Measurements from ENCODE around the gene FRMD1.
A peak's percentile ranks its signal among the peaks of the same experiment; 100 is the strongest.

The FRMD1 gene

DNA sequence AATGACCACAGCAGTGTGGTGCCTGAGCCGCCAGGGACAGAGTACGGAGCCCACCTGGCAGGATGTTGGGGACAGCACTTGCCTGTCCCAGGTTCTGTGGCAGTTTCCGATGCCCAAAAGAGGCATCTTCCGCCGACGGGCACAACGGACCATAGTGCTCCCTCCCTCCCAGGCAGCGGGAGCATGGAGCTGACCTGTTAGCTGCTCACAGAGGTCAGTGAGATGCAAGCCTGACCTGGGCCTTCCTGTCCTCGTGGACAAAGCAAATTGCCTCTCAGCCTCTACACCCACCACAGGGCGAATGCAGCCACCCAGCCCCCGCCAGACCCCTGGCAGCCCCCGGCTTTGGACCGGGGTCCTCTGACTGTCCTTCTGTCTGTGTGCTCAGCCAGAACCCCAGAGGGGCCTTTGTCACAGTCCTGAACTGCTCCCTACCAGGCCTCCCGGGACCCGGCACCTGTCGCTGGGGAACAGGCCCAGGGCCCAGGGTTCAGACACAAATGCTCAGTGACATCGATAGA lies 16.2 kb upstream of the FRMD1 start:
- no peak for DNase-seq (ENCODE audit: low spot score)

DNA sequence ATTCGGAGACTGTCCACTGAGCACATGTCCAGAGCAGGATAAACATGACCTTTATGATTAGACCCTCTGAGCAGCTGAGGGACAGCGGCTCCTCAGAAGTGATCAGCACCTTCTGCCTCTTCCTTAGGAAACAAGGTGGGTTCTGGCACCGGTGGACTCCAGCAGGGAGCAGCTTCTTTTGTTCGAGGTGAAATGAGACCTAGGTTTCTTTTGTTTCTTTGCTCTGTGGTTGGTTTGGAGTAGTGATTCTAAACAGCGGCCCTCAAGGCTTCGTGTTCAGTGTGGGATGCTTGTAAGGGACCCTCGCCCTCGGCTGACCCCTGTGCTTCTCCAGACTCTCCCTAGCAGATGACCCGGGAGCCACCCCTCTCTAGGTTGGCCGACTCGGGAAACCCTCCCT lies 14.6 kb upstream of the FRMD1 start:
- DNase-seq (ENCODE audit: low spot score) = no peak

DNA sequence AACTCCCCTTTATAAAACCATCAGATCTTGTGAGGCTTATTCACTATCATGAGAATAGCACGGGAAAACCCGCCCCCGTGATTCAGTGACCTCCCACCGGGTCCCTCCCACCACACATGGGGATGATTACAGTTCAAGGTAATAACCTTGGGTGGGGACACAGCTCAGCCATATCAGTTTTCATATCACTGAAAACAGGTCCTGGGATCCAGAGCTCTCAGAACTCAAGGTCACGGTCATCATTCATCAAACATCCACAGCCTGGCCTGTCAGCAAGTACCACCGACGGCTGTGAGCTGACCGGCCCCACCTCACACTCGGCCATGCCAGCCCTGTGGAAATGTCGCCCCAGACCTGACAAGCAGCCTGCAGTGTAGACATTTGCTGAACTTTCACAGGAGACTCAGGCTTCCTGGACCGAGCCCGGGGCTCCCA lies 14.1 kb upstream of the FRMD1 start:
- no peak for DNase-seq (ENCODE audit: low spot score)

DNA sequence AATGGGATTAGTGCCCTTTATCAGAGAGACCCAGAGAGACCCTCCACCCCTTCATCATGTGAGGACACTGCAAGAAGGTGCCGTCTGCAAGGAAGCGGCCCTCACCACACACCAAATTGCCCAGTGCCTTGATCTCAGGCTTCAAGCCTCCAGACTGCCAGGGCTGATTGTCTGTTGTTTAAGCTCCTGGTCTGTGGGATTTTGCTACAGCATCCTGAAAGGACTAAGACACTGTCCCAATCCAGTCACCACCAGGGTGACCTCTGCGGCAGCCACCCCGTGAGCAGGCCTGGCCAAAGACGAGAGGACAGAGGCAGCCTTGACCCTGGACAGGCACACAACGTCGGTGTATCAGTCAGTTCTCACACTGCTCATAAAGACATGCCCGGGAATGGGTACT lies 13.5 kb upstream of the FRMD1 start:
- DNase-seq (ENCODE audit: low spot score) = no peak

DNA sequence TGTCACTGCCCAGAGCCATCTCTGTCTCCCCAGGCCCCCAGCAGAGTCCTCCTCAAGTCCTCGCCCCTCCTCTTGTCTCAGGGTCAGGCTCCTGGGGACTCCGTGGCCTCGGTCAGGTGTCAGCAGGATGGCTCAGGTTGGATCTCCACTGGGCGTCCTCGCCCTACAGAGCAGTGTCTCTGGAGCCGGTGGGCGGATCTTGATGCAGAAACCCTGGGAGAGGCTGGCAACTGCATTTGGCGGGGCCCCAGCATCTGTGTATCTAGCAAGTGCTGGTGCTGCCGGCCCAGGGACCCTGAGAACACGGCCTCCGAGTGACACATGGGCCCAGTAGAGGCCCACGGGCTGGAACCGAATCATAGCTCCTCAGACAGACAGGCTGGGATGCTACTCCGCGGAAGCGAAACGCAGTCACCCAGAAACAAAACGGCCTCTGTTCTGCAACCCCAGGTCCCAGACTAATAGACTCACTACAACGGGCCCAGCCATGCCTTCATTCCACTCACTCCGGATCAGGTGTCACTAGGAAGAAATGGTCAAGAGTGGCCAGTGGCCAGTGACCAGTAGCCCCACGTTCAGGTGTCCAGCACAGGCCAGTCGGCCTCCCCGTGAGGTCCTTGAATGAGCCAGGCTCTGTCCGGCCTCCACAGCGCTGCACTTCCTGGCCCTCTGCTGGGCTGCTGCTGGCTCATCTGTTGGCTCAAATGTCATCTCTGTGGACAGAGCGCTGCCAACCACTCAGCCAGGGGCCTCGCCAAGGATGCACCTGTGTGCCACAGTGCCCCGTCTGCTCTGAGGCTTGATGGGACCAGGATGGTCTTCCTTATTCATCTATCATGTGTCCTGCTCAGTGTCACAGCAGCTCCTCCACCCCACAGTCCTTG lies 12.6 kb upstream of the FRMD1 start:
- no peak for DNase-seq (ENCODE audit: low spot score)

DNA sequence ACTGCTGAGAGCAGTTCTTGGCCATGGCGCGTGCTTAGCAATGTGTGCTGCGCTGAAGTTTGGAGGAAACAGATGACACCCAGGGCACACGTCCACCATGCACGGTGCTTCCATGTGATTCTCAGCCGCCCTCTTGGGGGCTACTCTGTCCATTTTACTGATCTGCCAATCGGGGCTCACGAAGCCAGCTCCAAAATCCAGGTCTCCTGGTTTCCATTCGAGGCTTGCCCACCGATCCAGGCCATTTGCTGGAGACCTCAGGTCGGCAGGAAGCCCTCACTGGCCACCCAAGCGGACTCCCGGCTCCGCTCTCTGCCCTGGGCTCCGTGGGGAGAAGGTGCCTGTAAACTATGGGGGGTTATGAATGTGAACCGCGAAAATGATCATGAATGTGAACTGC lies 11.7 kb upstream of the FRMD1 start:
- no peak for DNase-seq (ENCODE audit: low spot score)

DNA sequence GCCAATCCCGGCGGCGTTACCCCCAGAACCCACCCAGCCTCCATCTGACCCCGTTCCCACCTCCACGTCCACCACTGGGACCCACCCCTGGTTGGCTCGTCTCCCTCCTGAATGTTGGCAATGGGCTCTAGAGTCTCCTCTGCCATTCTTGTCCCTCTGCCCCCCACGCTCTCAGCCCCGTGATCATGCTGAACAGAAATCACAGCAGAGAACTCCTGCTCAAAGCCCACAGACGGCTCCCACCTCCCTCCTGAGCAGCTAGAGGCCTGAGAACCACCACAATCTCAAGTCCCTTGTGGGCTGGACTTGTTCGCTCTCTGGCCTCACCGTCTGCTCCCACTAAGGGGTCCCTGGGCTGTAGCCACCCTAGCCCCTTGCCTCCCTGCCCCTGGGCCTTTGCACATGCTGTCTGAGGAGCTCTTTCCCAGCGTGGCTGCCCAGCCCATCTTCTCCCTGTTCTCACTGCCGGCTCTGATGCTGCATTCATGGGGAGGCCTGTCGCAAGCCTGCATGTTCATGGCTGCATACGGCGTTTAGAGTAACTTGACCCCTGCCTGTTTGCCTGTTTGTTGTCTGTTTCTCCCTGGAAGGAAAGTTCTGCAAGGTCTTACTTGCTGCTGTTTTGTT lies 11.2 kb upstream of the FRMD1 start:
- no peak for DNase-seq (ENCODE audit: low spot score)

DNA sequence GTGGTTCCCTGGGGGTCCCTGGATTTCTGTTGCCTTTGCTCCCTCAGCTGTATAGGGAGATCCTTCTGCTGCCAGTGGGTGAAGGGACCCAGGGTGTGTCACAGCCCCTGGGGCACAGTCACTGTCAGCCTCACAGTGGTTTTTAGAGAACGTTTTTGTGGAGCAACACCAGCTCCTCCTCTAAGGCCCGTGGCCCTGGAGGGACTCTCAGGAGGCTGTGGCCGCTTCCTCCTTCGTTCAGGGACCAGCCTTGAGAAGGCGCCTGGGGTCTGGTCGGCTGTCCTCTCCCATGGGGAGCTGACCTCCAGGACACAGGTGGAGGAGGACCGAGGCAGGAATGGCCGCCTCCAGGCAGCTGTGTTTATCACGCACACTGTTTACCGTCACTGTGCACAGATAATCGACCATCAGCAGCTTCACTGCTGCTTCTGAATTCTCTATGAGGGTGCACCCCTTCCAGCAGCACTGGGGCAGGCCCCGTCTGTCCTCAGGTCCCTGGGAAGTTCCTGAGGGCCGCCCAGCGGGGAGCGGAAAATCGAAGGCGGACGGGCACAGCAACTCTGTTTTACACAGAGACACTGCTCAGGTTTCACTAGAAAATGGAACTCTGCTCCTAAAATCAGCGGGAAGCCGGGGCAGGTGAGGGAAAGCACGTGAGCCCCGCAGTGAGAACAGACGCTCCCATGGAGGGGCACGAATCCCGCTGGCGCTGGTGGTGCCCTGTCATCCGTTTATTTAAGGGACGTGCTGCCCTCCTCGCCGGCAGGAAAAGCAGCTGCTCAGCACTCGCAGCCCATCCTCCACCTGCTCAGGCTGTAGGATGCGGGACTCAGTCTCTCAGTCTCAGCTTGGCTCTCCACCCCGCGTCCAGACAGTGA lies 10.4 kb upstream of the FRMD1 start:
- DNase-seq (ENCODE audit: low spot score) = no peak

DNA sequence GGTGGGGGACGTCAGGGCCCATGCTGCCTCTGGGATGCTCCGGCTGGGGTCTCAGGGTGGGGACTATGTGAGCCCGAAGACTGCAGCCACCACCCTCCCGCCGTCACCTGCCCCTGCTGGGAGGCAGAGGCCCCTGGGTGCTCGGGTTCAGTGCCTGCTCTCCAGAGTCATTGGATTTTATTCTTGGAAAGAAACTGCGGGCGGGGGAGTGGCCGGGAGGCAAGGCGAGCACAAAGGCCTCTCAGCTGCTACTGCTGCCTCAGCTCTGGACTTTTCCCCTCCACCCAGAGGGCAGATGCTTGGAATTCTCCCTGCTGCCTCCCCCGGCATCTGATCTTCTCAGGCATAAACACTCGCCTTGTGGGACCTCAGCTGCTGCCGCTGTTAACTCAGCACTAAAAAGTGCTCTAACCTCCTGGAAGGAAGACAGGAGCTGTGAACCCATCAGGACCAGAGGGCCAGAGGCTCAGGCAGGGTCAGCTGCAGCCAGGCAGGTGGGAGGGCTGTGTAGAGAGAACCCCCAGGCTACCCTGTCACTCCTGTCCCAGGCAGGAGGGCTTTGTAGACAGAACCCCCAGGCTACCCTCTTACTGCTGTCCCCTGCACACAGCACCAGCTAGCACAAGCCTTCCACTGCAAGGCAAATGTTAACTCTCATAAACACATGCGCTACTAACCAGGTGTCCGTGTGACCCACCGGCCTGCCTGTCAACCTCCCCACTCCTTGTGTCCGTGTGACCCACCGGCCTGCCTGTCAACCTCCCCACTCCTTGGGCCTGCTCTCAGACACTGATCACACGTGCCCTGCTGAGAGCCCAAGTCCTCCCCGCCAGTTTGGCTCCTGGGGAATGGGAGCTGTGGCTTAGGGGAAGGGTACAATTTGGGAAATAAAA lies 9.4 kb upstream of the FRMD1 start:
- DNase-seq (ENCODE audit: low spot score) = peak; percentile 77

DNA sequence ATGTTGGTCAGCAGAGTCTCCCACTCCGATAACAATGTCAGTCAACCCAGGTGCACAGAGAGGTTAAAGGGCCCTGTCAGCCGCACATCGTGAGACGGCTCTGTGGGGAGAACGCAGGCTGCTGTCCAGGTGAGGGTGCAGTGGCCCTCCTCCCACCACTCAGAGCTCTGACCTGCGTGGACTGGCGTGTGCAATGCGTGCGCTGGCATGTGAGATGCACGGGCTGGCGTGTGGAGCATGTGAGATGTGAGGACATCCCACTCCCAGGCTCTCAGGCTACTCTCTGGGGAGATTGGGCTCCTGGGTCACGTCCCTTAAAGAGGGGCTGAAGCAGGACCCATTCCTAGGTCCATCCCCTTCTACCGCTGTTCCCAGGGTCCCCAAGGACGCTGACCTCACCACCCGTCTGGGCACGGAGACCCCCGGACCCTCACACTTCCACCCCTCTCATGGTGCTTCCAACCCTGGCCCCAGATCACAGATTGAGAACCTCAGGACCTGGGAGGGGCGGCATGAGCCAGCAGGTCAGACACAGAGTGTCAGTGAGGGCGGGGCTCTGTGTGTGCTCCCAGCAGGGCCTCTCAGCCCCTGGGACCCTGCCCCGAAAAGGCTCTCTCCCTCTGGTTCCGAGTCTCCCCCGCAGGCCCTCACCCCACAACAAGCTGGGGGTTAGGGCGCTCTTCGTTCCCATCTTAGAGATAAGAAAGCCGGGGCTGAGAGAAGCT lies 8.6 kb upstream of the FRMD1 start:
- no peak for DNase-seq (ENCODE audit: low spot score)

DNA sequence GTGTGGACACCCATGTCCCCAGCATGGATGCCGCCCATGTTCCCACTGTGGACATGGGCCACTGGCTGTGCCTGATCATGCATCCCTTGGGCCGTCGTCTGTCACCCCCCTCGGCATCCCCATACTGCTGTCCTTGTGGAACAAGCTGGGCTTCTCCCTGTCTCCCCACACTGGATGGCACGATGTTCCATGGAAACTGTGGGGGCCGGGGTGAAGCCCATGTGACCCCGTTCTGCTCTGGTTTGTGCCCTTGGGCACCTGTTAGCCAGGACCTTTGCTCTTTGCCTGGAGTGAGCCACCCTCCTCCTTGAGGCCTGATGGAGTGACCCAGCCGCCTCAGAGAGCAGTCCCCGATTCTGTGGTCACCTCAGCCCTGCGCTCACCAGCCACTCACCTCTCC lies 7.6 kb upstream of the FRMD1 start:
- DNase-seq (ENCODE audit: low spot score) = no peak

DNA sequence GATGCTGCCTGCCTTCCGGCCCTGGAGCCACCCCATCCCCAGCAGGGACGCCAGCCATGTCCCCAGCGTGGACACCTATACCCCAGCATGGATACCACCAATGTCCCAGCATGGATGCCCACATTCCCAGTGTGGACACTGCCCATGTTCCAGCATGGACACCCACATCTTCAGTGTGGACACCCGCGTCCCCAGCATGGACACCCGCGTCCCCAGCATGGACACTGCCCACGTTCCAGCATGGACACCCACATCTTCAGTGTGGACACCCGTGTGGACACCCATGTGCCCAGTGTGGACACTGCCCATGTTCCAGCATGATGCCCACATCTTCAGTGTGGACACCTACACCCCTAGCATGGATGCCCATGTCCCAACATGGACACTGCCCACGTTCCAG lies 7.1 kb upstream of the FRMD1 start:
- DNase-seq (ENCODE audit: low spot score) = no peak

DNA sequence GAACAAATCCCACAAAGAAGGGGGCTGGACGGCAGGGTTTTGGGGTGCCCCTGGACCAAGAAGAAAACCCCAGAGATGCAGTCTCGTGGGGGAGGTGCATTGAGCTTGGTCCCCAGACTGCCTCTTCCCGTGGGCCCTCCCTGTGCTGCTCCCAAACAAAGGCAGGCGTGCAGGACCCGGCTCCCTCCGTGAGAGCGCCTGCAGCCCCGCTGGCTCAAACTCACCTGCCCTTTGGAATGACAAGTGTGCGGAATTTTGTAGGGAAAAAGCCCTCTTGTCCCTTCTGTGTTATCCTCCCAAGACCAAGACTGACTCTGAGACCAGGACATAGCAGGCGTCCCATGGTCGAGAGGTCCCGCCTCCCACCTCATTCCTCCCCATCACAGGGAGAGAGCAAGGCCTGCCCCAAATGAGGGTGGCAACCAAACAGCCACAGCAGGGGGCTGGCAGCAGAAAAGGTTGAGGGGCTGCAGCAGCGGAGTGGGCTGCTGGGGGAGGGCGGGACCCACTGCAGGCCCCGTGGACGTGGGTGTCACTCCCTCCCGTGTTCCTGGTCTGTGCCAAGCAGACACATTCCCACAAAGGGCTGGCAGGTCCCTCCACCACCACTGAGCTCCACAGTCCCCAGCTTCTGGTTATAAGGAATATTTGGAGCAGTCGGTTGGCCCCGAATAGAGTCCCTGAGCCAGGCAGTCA lies 5.6 kb upstream of the FRMD1 start:
- no peak for DNase-seq (ENCODE audit: low spot score)

DNA sequence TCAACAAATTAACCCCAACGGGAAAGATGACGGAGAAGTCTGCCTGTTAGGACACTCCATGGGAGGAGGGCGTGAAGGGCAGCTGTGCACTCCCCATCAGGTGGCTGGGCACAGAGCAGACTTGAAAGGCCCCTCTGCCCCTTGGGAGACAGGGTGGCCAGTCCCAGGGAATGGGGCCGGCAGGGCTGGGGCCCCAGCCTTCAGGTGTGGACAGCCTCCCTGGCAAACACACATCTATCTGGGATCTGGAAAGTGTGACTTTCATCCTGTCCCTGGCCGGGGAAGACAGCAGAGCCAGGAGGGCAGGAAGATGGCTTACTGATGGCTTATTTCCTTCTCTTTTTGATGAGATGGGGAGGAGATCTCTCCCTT lies 4.5 kb upstream of the FRMD1 start:
- DNase-seq (ENCODE audit: low spot score) = no peak

DNA sequence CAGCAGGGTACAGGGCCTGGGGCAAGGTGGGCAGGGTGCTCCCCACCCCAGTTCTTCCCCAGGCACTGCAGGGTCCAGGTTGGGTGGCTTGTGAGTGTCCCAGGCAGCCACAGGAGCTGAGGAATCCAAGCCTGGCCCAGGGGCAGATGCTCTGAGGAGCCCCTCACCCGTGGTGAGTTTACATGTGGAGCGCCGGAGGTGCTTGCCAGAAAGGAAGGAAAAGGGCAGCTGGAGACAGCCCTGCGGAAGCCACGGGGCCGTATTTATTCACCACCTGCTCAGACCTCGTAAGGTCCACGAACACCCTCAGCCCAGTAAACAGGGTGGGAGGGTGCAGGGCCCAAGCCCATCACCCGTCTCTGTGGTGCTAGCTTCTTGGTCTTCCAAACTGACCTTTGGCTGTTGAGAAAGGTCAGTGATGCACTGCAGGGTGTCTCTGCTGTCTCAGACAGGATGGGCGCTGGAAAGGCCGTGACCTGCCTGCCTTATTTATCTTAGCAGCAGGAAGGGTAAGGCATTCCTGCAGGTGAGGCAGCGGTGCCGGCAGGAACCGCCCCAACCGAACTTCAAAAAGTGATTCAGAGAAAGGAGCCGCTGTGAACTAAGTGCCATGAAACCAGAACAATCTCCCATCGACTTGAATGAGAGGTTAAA lies 4.0 kb upstream of the FRMD1 start:
- no peak for DNase-seq (ENCODE audit: low spot score)

DNA sequence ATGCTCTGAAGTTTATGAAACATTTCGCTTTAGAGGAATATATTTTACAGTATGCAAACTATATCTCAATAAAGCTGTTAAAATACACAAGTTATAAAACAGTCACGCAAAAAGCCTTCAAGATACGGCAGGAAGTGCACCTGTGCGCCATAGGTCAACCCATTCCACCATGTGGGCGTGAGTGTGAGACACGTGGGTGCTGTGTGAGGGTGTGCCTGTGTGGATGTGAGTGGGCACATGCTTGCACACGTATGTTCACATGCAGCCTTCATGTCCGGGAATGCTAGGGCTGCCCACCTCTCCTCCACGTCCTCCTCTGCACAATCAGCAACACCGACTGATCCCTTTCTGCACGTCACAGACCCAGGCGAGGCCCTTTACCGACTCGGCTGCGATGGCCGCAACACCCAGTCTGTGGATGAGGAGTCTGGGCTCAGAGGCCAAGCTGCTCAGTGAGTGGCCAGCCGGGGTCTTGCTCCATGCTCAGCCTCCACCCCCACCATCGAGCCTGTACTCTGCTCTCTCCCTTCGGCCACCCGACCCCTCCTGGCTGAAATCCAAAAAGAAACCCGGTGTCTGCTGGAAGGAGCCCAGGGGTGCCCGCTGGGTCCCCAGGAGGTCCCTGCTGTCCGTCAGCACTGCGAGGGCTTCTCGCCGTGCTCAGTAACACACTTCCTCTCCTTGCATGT lies 3.0 kb upstream of the FRMD1 start:
- no peak for DNase-seq (ENCODE audit: low spot score)

DNA sequence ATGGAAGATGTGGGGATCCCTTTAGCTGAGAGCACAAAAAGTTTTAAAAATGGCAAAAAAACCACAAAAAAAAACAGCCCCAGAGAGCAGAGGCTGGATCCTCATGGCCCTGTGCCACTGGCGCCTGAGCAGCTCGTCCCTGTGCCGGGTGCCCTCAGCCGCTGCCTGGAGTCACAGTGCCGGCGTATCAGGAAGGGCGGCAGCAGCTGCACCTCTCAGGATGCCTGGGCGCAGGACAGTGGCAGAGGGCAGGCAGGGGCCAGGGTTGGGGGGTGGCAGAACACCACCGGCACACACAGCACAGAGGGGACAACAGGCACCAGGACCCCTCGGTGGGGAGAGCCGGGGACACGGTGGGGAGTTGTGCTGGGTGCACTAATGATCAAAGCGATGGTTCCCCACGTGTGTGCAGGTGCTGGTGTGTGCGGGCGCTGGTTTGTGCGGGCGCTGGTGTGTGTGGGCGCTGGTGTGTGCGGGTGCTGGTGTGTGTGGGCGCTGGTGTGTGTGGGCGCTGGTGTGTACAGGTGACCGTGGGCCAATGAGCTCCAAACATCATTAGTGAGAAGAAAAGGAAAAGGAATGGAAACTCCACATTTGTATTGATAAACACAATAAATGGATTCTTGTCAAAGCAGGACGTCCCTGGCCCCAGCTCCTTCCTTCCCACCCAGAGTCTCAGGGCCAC lies 1.5 kb upstream of the FRMD1 start:
- DNase-seq (ENCODE audit: low spot score) = no peak

DNA sequence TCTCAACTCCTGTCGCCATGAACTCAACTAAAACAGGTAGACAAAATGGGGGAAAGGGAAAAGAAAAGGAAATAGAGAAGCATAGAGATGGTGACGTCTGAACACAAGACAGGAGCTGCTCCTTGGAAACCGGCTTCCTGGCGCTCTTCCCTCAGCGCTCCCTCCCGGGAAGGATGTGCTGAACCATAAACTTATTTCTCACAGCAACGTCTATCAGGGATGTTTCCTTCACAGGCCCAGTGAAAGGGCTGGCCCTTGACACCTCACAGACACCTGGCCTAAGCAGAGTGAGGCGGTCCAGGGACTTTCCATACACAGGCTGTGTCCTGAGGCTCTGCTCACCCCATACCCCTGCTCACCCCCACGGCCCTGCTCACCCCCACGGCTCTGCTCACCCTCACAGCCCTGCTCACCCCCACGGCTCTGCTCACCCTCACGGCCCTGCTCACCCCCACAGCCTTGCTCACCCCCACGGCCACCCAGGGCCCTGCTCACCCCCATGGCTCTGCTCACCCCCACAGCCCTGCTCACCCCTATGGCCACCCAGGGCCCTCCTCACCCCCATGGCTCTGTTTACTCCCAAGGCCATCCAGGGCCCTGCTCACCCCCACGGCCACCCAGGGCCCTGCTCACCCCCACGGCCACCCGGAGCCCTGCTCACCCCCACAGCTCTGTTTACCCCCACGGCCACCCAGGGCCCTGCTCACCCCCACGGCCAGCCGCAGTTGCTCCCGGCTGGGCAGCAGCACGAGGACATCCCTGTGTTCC lies 653 bp downstream of the FRMD1 start:
- no peak for DNase-seq (ENCODE audit: low spot score)
